ENCODE measurements around the gene SGPP1.
"Not testable (repeated sequence)": the region's sequence is repeated elsewhere in the genome, so short reads cannot be mapped to it uniquely, and the experiment has no call there.

The SGPP1 gene

GRCh38 chr14:63725786-63726460 lies 1.9 kb downstream of the SGPP1 start:
- no peak for DNase-seq

GRCh38 chr14:63717702-63718101 lies 10.2 kb downstream of the SGPP1 start:
- peak; percentile 16 for DNase-seq

GRCh38 chr14:63715360-63715759 lies 12.5 kb downstream of the SGPP1 start:
- DNase-seq = no peak

GRCh38 chr14:63713764-63714163 lies 14.1 kb downstream of the SGPP1 start:
- DNase-seq = no peak

GRCh38 chr14:63713058-63713457 lies 14.8 kb downstream of the SGPP1 start:
- DNase-seq = no peak

- DNase-seq = no peak
These were observed 15.7 kb downstream of the SGPP1 start for GRCh38 chr14:63712123-63712522.

- DNase-seq = no peak
These were observed 17.4 kb downstream of the SGPP1 start for GRCh38 chr14:63710497-63710896.

- no peak for DNase-seq
These were observed 18.3 kb downstream of the SGPP1 start for GRCh38 chr14:63709589-63709988.

GRCh38 chr14:63707216-63707615 lies 20.6 kb downstream of the SGPP1 start:
- DNase-seq = no peak

GRCh38 chr14:63705561-63706070 lies 22.2 kb downstream of the SGPP1 start:
- DNase-seq = no peak

GRCh38 chr14:63702530-63702929 lies 25.3 kb downstream of the SGPP1 start:
- not testable (repeated sequence) for DNase-seq

GRCh38 chr14:63701606-63702299 lies 26.1 kb downstream of the SGPP1 start:
- no peak for DNase-seq

- no peak for DNase-seq
These were observed 35.4 kb downstream of the SGPP1 start for GRCh38 chr14:63692310-63693020.

- DNase-seq = no peak
These were observed 38.7 kb downstream of the SGPP1 start for GRCh38 chr14:63689132-63689531.

- DNase-seq = no peak
These were observed 40.9 kb downstream of the SGPP1 start for GRCh38 chr14:63686926-63687325.

GRCh38 chr14:63685401-63685800 lies 42.5 kb downstream of the SGPP1 start:
- no peak for DNase-seq

GRCh38 chr14:63682727-63683593 lies 44.9 kb downstream of the SGPP1 start:
- DNase-seq = no peak

GRCh38 chr14:63678536-63678935 lies 49.3 kb downstream of the SGPP1 start:
- no peak for DNase-seq

- DNase-seq = no peak
These were observed 49.9 kb downstream of the SGPP1 start for GRCh38 chr14:63677891-63678379.

- no peak for DNase-seq
These were observed 51.2 kb downstream of the SGPP1 start for GRCh38 chr14:63676615-63677014.

- DNase-seq = no peak
These were observed 53.9 kb downstream of the SGPP1 start for GRCh38 chr14:63673886-63674497.

GRCh38 chr14:63673255-63673654 lies 54.6 kb downstream of the SGPP1 start:
- no peak for DNase-seq

Data from CD4-positive, alpha-beta T cell treated with Interleukin-21 for 1 hour (primary cell).